Activated CD8-positive, alpha-beta memory T cell treated with anti-CD3 and anti-CD28 coated beads, Interleukin-2, amount 50 U/mL, for 1 hour (primary cell): ENCODE data around the gene VPS37D.
"Not testable (repeated sequence)": the region's sequence is repeated elsewhere in the genome, so short reads cannot be mapped to it uniquely, and the experiment has no call there.

Experiments
- DNase-seq: peaks from one replicate; pipeline ENCODE4 v3.0.0-alpha.2; 2020; ENCODE audit errors: extremely low read depth

VPS37D gene

GRCh38 chr7:73667344-73668102, at the start of gene VPS37D:
Gene VPS37D, plus strand, starts transcription at chr7:73667831. Its CDS starts 128 bp downstream, at chr7:73667959.
- DNase-seq = peak; percentile 78

DNA sequence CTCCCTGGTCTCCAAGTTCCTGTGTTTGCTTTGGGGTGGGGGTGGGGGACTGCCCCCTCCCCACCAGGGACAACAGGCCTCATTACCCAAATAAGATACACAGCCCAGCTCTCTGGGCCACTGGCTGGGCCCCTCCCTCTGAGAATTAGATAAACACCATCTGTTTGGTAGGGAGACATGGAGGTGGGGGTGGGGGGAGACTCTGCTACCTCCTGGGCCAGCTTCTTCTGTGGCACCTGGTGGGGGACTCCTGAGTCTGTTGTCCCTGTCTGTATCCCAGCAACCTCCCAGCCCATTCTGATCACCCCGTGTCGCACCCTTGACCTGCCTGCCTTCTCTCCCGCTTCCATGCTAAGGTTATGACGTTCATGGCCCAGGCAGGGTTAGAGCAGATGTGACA, 49.1 kb upstream of the VPS37D start:
- DNase-seq = no peak

- not testable (repeated sequence) for DNase-seq
These were observed 48.2 kb upstream of the VPS37D start for GRCh38 chr7:73619394-73619793.

DNA sequence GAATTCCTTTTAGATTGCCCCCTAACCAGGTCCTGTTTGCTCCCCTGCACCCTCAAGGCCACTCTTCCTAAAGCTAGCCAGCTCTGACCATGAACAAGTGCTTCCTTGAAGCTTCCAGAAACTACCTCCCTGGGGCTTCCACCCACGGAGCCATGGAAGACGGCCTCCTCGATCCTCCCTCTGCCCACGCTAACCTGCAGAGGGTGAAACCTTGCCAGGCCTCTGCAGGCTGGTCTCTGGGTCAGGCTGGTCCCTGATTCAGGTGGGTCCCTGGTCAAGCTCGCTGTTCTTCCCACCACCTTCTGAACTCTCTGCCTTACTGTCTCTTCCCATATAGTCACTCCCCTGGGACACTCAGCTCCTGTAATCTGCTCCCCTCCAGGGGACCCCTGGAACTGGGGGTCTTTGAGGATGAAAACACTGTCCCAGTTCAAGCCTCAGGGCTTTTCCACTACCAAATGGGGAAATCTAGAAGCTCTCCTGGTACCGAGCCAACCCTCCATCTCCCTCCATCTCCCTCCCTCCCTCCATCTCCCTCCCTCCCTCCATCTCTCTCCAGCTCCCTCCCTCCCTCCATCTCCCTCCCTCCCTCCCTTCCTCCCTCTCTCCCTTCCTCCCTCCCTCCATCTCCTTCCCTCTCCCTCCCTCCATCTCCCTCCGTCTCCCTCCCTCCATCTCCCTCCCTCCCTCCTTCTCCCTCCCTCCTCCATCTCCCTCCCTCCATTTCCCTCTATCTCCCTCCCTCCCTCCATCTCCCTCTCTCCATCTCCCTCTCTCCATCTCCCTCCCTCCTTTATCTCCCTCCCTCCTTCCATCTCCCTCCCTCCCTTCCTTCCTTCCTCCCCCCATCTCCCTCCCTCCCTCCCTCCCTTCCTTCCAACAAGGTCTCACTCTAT, 46.2 kb upstream of the VPS37D start:
- no peak for DNase-seq

GRCh38 chr7:73622527-73622908, 45.1 kb upstream of the VPS37D start:
- no peak for DNase-seq

GRCh38 chr7:73622909-73623797, 44.5 kb upstream of the VPS37D start:
- no peak for DNase-seq

DNA sequence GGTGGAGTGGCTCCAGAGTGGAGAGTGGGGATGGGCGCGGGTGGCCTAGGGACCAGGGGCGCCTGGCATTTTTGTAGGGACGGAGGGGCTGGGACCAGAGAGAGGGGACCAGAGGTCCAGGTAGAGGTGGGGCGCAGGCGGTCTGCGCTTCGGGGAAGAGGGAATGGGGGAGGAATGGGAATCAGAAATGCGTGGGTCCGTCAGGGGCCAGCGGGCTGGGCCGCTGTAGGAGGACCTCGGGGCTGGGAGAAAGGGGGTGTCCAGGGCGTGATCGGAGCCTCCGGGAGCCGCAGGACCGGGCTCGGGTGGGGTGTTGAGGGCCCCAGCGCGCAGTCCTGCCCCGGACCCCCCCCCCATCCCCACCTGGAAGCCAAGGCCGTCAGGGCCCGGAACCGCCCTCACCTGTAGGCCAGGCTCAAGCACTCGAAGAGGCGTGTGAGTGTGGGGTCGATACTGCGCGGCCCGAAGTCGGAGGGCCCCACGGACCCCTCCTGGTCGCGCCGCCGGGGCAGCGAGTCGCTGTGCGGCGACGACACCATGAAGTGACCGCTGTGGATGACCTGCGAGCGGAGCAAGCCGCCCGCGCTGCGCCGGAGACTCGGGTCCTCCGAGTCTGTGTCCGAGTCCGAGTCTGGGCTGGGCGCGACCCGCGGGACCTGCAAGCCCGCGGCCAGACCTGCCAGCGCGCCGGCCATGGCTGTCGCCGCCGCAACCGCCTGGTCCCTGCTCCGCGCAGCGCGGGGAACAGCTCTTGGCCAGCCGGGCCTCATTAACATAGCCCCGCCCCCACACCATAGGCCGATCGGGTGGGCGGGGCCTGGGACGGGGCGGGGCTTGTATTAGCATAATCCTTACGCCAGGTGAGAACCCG, 43.6 kb upstream of the VPS37D start, which contains the start of gene MLXIPL:
Gene MLXIPL (minus strand): TSS at position 725 of the 871 bp plus-strand sequence. CDS start 30 bp downstream, at position 695.
- DNase-seq = peak; percentile 8

- no peak for DNase-seq
These were observed 43.0 kb upstream of the VPS37D start for GRCh38 chr7:73624669-73625001.

GRCh38 chr7:73625276-73625675, 42.4 kb upstream of the VPS37D start:
- no peak for DNase-seq

- DNase-seq = no peak
These were observed 40.8 kb upstream of the VPS37D start for GRCh38 chr7:73626814-73627213.

DNA sequence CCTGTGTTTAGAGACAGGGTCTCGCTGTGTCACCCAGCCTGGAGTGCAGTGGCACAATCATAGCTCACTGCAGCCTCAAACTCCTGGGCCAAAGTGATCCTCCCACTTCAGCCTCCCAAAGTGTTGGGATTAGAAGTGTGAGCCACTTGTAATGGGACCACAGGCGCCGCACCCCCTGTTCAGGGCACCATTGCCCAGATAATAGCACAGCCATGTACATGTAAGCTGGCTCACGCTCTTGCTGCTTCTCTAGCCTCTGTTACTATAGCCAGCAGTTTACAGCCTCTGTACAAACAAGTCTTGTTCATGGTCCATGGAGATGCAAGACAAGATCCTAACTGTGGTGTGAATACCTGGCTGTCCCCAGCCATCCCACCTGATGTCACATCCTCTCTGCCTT, 39.1 kb upstream of the VPS37D start:
- DNase-seq = no peak

GRCh38 chr7:73631558-73631957, 36.1 kb upstream of the VPS37D start:
- DNase-seq = no peak

- DNase-seq = no peak
These were observed 34.3 kb upstream of the VPS37D start for GRCh38 chr7:73633323-73633722.

DNA sequence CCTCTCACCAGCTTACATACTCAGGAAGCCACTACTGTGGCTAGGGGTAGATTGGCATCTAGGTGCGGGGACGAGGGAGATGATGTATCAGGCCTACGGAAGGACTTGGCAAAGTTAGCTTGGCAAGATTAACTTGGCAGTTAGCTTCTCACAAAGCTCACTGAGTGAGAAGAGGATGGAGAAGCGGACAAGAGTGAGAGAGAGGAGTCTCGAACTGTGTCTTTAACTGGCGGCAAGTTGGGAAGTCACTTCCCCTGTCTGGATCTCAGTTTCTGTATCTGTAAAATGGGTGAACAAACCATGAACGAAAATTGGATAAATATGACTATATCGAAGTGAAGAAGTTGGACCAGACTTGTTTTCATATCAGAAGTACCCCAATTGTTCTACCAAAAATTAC, 33.8 kb upstream of the VPS37D start:
- no peak for DNase-seq

DNA sequence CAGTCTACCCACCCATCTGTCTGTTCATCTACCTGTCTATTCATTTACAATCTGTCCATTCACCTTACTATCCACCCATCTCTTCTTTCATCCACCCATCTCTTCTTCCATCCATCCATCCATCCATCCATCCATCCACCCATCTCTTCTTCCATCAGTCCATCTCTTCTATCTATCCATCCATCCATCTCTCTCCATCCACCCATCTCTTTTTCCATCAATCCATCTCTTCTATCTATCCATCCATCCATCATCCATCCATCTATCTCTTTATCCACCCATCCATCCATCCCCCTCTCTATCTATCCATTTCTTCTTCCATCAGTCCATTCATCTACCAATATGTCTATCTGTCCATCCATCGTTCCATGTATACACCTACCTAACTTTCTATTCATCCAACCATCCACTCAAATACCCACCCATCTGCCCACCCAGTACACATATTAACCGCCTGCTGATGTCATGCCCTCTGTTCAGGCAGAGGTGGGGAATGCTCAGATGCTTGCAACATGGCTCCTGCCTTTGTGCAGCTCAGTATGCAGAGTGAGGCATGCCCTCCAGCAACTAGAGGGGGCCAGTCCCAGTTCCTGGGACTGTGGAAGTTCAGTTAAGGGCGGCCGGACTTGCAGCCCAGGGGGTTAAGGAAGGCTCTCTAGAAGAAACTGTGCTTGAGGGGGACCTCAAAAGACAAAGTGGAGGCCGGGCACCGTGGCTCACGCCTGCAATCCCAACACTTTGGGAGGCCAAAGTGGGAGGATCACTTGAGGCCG, 32.0 kb upstream of the VPS37D start:
- no peak for DNase-seq

- no peak for DNase-seq
These were observed 28.7 kb upstream of the VPS37D start for GRCh38 chr7:73638911-73639310.

DNA sequence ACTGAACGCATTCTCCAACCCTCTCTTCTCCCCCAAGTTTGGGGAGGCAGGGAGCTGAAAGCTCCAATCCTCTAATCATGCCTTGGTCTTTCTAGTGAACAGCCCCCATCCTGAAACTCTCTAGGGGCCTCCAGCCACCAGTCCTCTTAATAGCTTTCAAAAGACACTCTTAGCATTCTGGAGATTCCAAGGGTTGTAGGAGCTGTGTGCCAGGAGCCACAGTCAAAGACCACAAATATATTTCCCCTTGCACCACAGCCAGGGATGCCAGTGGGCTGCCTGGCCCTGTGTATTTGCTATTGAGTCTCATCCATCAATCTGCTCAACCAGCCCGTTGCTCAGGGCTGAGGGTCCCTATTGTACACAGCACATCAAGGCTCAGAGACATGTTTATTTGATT, 24.8 kb upstream of the VPS37D start:
- no peak for DNase-seq

DNA sequence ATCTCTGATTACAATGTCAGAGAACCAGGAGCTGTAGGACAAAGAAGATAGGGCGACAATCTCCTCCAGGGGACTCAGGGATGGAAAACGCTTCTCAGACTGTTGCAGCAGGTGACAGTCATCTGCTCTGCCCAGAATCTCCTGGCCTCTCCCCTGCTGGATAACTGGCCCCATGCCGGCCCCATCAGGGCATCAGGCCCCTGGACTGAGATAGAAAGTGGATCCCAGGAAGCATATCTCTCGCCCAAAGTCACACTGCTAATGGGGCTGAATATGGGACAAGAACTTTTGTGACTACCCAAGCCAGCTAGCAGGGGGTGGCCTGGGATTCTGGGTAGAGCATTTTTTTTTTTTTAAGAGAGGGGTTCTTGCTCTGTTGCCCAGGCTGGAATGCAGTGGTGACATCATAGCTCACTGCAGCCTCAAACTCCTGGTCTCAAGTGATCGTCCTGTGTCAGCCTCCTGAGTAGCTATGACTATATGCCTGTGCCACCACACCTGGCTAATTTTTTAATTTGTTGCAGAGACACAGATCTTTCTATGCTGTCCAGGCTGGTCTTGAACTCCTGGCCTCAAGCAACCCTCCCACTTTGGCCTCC, 22.8 kb upstream of the VPS37D start:
- DNase-seq = no peak

GRCh38 chr7:73645643-73646174, 21.9 kb upstream of the VPS37D start:
- DNase-seq = no peak
